Measurements from ENCODE around the gene CD46. TPM values are rescaled to one million over a fixed set of nuclear protein-coding genes. Genes with fewer than 3 reads are reported as not detected.

Gene CD46
- total and polyA plus RNA-seq, 7 experiments from 2014 or later = 109 to 216 (median 127) TPM

DNA sequence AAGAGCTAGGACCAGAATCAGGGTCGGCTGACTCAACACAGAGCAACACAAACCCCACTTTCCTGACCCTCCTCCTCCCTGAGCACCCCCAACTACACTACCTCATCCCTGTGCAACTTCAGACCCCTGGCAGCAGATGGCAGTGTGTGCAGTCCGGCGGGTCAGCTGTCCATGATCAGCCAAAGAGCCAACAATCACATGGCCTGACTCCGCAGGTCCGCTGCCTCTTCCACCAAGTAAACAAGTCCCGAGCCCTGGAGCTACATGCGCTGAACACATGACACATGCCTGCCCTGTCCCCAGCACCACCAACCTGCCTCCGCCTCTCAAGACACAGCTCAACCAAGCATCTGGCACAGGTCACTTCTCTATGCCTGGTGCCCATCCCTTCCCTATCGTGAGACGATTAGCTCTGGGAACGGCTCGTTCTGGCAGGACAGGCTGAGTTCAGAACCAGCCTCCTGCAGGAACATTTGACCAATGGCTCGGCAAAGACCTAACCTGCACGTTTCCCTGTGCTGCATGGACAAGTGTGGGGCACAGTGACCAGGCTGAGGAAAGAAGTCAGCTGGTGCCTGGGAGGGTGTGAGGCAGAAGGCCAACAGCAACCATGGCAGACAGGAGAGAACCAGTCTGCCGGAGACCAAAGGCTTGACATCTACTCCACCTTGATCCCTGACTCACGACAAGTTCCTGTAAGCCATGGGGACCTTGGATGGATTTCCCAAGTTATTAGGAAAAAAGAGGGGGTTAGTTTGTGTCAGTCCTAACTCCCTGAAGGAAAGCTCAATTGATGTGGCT, 60.3 kb downstream of the CD46 start:
- H3K4me3 Mint-ChIP-seq = peak overlapping the region in 1 of 10 donors; percentile 49
- intact Hi-C loops (cut with micrococcal nuclease) = loop anchor here in 1 of 2 donors (1.0 kb wide), 1 partner anchor 10 kb away; no protein-coding TSS in a partner anchor
- H3K27ac Mint-ChIP-seq = peak overlapping the region in 7 of 9 donors; percentile 29 to 91 (median 72)
- Histone ChIP-seq H3K4me3 (ENCODE audit: low read length) (no peak overlapping the region), H3K36me3 (ENCODE audit: control insufficient read depth in 2 of 3, insufficient read depth in 3 of 3, low read length in 3 of 3) (peaks cover 14 to 93% (median 48%) of the 10 kb centered on the region in 3 experiments), H3K27me3 (ENCODE audit: control insufficient read depth in 2 of 2, insufficient read depth in 2 of 2, low read length in 2 of 2) (no peaks in the 10 kb centered on the region), H3K27ac (ENCODE audit: low read depth, low read length) (no peak overlapping the region), H3K9me3 (ENCODE audit: control insufficient read depth in 2 of 3, low read length in 3 of 3) (no peaks in the 10 kb centered on the region), H3K4me1 (ENCODE audit: control insufficient read depth in 2 of 2, insufficient read depth in 2 of 2, low read length in 2 of 2) (peaks cover 13 to 28% of the 10 kb centered on the region in 2 donors)
- DNase-seq (peak in 1 of 9 donors; percentile 20), ATAC-seq (peak; percentile 34)
- POLR2A ChIA-PET = interaction anchor here (0.6 to 4.1 kb wide), 5 partner anchors 11 to 151 kb away, joined by 3 to 23 read pairs (median 3); no protein-coding TSS in a partner anchor
- H3K9me3 Mint-ChIP-seq = peaks cover 0 to 3% (median 0%) of the 10 kb centered on the region in 11 donors
- H3K4me1 Mint-ChIP-seq = peaks cover 56 to 94% (median 91%) of the 10 kb centered on the region in 7 donors
- CTCF ChIA-PET = interaction anchor here (0.6 to 1.9 kb wide), 4 partner anchors 11 to 60 kb away, joined by 5 to 7 read pairs (median 6); no protein-coding TSS in a partner anchor
- peaks cover 3 to 64% (median 31%) of the 10 kb centered on the region in 5 donors for H3K36me3 Mint-ChIP-seq
- H3K27me3 Mint-ChIP-seq = no peaks in the 10 kb centered on the region

GRCh38 chr1:207812778-207813511, 61.1 kb downstream of the CD46 start:
- H3K27me3 Mint-ChIP-seq = no peaks in the 10 kb centered on the region
- peaks cover 14 to 93% (median 41%) of the 10 kb centered on the region in 3 experiments for H3K36me3 ChIP-seq (ENCODE audit: control insufficient read depth in 2 of 3, insufficient read depth in 3 of 3, low read length in 3 of 3)
- no peak overlapping the region for H3K27ac ChIP-seq (ENCODE audit: low read depth, low read length)
- no peak overlapping the region for H3K4me3 ChIP-seq (ENCODE audit: low read length)
- H3K4me1 ChIP-seq (ENCODE audit: control insufficient read depth in 2 of 2, insufficient read depth in 2 of 2, low read length in 2 of 2) = peaks cover 5 to 28% of the 10 kb centered on the region in 2 donors
- CTCF ChIA-PET = interaction anchor here (1.6 to 1.9 kb wide), 2 partner anchors 57 to 59 kb away, joined by 6 to 7 read pairs; no protein-coding TSS in a partner anchor
- H3K9me3 ChIP-seq (ENCODE audit: control insufficient read depth in 2 of 3, low read length in 3 of 3) = no peaks in the 10 kb centered on the region
- ATAC-seq (no peak), DNase-seq (no peak)
- H3K9me3 Mint-ChIP-seq = peaks cover 0 to 3% (median 0%) of the 10 kb centered on the region in 11 donors
- no peaks in the 10 kb centered on the region for H3K27me3 ChIP-seq (ENCODE audit: control insufficient read depth in 2 of 2, insufficient read depth in 2 of 2, low read length in 2 of 2)
- POLR2A ChIA-PET = interaction anchor here (0.6 to 4.1 kb wide), 4 partner anchors 10 to 150 kb away, joined by 3 to 23 read pairs (median 3); no protein-coding TSS in a partner anchor
- H3K27ac Mint-ChIP-seq = peak overlapping the region in 7 of 9 donors; percentile 43 to 80 (median 64)
- H3K36me3 Mint-ChIP-seq = peaks cover 7 to 69% (median 35%) of the 10 kb centered on the region in 5 donors
- intact Hi-C loops (cut with micrococcal nuclease) = loop anchor here in 1 of 2 donors (1.0 kb wide), 2 partner anchors 9 to 46 kb away; no protein-coding TSS in a partner anchor
- H3K4me3 Mint-ChIP-seq = no peak overlapping the region
- H3K4me1 Mint-ChIP-seq = peaks cover 56 to 94% (median 92%) of the 10 kb centered on the region in 7 donors

DNA sequence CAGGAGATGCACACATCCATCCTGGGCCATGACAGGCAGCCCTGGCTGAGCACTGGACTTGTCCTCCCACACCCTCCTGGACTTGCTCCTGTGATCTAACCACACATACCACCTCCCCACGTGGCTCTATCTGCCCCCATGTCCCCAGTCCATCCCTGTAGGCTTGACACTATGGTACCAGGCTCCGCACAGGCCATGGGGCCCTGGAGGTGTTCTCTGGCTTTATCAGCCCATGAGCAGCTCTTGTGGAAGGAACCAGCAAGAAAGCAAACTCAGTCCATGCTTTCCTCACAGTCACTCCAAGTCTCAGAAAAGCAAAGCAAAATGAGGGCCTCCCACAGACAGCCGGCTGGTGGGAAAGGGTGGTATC, 61.6 kb downstream of the CD46 start:
- no peaks in the 10 kb centered on the region for H3K27me3 Mint-ChIP-seq
- peaks cover 12 to 91% (median 37%) of the 10 kb centered on the region in 3 experiments for H3K36me3 ChIP-seq (ENCODE audit: control insufficient read depth in 2 of 3, insufficient read depth in 3 of 3, low read length in 3 of 3)
- H3K9me3 ChIP-seq (ENCODE audit: control insufficient read depth in 2 of 3, low read length in 3 of 3) = no peaks in the 10 kb centered on the region
- H3K27ac Mint-ChIP-seq = peak overlapping the region in 6 of 9 donors; percentile 55 to 87 (median 72)
- H3K4me3 ChIP-seq (ENCODE audit: low read length) = no peak overlapping the region
- ChIA-PET CTCF (no interaction called here), POLR2A (interaction anchor here (0.9 kb wide), 1 partner anchor 19 kb away, joined by 3 read pairs; no protein-coding TSS in a partner anchor)
- H3K4me1 Mint-ChIP-seq = peaks cover 54 to 91% (median 90%) of the 10 kb centered on the region in 7 donors
- H3K4me1 ChIP-seq (ENCODE audit: control insufficient read depth in 2 of 2, insufficient read depth in 2 of 2, low read length in 2 of 2) = peaks cover 0 to 23% of the 10 kb centered on the region in 2 donors
- H3K27ac ChIP-seq (ENCODE audit: low read depth, low read length) = no peak overlapping the region
- H3K27me3 ChIP-seq (ENCODE audit: control insufficient read depth in 2 of 2, insufficient read depth in 2 of 2, low read length in 2 of 2) = no peaks in the 10 kb centered on the region
- peak overlapping the region in 1 of 10 donors; percentile 16 for H3K4me3 Mint-ChIP-seq
- peaks cover 8 to 72% (median 35%) of the 10 kb centered on the region in 5 donors for H3K36me3 Mint-ChIP-seq
- no peak for DNase-seq
- peaks cover 0 to 3% (median 0%) of the 10 kb centered on the region in 11 donors for H3K9me3 Mint-ChIP-seq
- ATAC-seq = no peak
- intact Hi-C loops (cut with micrococcal nuclease) = loop anchor here in 1 of 2 donors (1.0 kb wide), 1 partner anchor 46 kb away; no protein-coding TSS in a partner anchor

DNA sequence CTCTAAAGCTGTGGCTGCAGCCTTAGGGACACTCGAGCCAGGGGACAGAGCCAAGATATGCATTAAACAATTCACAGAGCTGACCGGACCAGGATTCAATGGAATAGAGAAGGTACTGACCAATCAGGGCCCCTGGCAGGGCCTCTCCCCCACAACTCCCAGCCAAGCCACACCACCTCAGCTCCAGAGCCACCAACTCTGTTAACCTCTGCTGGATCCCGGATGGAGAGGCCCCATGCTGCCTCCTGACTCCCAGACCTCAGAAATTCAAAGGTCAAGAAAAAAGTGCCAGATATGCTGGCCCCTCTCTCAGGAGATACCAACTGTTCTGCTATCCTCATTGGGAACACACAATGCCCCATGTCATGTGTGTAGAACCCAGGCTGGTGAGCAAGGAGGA, 62.1 kb downstream of the CD46 start:
- ChIA-PET CTCF (no interaction called here), POLR2A (interaction anchor here (0.9 kb wide), 1 partner anchor 19 kb away, joined by 3 read pairs; no protein-coding TSS in a partner anchor)
- Histone ChIP-seq H3K9me3 (ENCODE audit: control insufficient read depth in 2 of 3, low read length in 3 of 3) (no peaks in the 10 kb centered on the region), H3K36me3 (ENCODE audit: control insufficient read depth in 2 of 3, insufficient read depth in 3 of 3, low read length in 3 of 3) (peaks cover 9 to 91% (median 36%) of the 10 kb centered on the region in 3 experiments), H3K27me3 (ENCODE audit: control insufficient read depth in 2 of 2, insufficient read depth in 2 of 2, low read length in 2 of 2) (no peaks in the 10 kb centered on the region), H3K4me3 (ENCODE audit: low read length) (no peak overlapping the region), H3K27ac (ENCODE audit: low read depth, low read length) (peak overlapping the region; percentile 37), H3K4me1 (ENCODE audit: control insufficient read depth in 2 of 2, insufficient read depth in 2 of 2, low read length in 2 of 2) (peaks cover 0 to 23% of the 10 kb centered on the region in 2 donors)
- no peak for DNase-seq
- Mint-ChIP-seq H3K27me3 (no peaks in the 10 kb centered on the region), H3K4me1 (peaks cover 50 to 91% (median 88%) of the 10 kb centered on the region in 7 donors), H3K4me3 (peak overlapping the region in 2 of 10 donors; percentile 9 to 16), H3K36me3 (peaks cover 8 to 74% (median 34%) of the 10 kb centered on the region in 5 donors), H3K9me3 (peaks cover 0 to 3% (median 0%) of the 10 kb centered on the region in 11 donors), H3K27ac (peak overlapping the region in 7 of 9 donors; percentile 51 to 87 (median 67))
- ATAC-seq = no peak
- intact Hi-C loops (cut with micrococcal nuclease) = loop anchor here in 1 of 2 donors (1.0 kb wide), 1 partner anchor 45 kb away; no protein-coding TSS in a partner anchor

GRCh38 chr1:207814469-207814868, 62.6 kb downstream of the CD46 start:
- H3K27me3 ChIP-seq (ENCODE audit: control insufficient read depth in 2 of 2, insufficient read depth in 2 of 2, low read length in 2 of 2) = no peaks in the 10 kb centered on the region
- H3K4me1 Mint-ChIP-seq = peaks cover 47 to 91% (median 84%) of the 10 kb centered on the region in 7 donors
- H3K4me3 Mint-ChIP-seq = no peak overlapping the region
- ATAC-seq (no peak), DNase-seq (no peak)
- CTCF ChIA-PET = interaction anchor here (1.1 kb wide), 1 partner anchor 17 kb away, joined by 3 read pairs; no protein-coding TSS in a partner anchor
- H3K27me3 Mint-ChIP-seq = no peaks in the 10 kb centered on the region
- peaks cover 8 to 72% (median 34%) of the 10 kb centered on the region in 5 donors for H3K36me3 Mint-ChIP-seq
- H3K4me1 ChIP-seq (ENCODE audit: control insufficient read depth in 2 of 2, insufficient read depth in 2 of 2, low read length in 2 of 2) = peaks cover 0 to 23% of the 10 kb centered on the region in 2 donors
- POLR2A ChIA-PET = no interaction called here
- peak overlapping the region; percentile 37 for H3K27ac ChIP-seq (ENCODE audit: low read depth, low read length)
- H3K9me3 ChIP-seq (ENCODE audit: control insufficient read depth in 2 of 3, low read length in 3 of 3) = no peaks in the 10 kb centered on the region
- peaks cover 0 to 3% (median 0%) of the 10 kb centered on the region in 11 donors for H3K9me3 Mint-ChIP-seq
- peaks cover 9 to 91% (median 35%) of the 10 kb centered on the region in 3 experiments for H3K36me3 ChIP-seq (ENCODE audit: control insufficient read depth in 2 of 3, insufficient read depth in 3 of 3, low read length in 3 of 3)
- intact Hi-C loops (cut with micrococcal nuclease) = no loop called here
- peak overlapping the region in 7 of 9 donors; percentile 45 to 84 (median 70) for H3K27ac Mint-ChIP-seq
- H3K4me3 ChIP-seq (ENCODE audit: low read length) = no peak overlapping the region

All from naive thymus-derived CD4-positive, alpha-beta T cell (primary cell).